Breast epithelium (tissue), 4 donors: ENCODE data around the gene OR2B6. TPM values are rescaled to one million over a fixed set of nuclear protein-coding genes. Genes with fewer than 3 reads are reported as not detected.
"Not testable (repeated sequence)": the region's sequence is repeated elsewhere in the genome, so short reads cannot be mapped to it uniquely, and the experiment has no call there.

Experiments used
- DNase-seq, 2 donors: peaks; one replicate each; pipeline ENCODE4 v3.0.0-alpha.2; 2019; ENCODE audit warnings: low spot score in 2 of 2
- H3K27ac ChIP-seq, 2 donors: fragments of 200-600 bp; sonication (generic) in 1 of 2; one replicate each; pipeline ENCODE4 v1.5.1; 2016 to 2019; ENCODE audit warnings: mild to moderate bottlenecking in 1 of 2
- H3K27me3 ChIP-seq, 2 donors: fragments of 200-600 bp; sonication (generic) in 1 of 2; one replicate each; pipeline versions ENCODE4 v1.5.1 to v1.6.0; 2017 to 2019; ENCODE audit warnings: control low read depth in 1 of 2, mild to moderate bottlenecking in 1 of 2
- H3K36me3 ChIP-seq: fragments of 200-600 bp; one replicate; pipeline ENCODE4 v1.5.1; 2019
- H3K4me1 ChIP-seq, 2 donors: fragments of 200-600 bp; sonication (generic); one replicate each; pipeline ENCODE4 v1.5.1; 2016 to 2019; ENCODE audit warnings: control low read depth in 1 of 2
- H3K4me3 ChIP-seq, 3 donors: fragments of 200-600 bp; sonication (generic); 1 replicate in 2 of 3; 2 replicates in 1 of 3; pipeline ENCODE4 v1.5.1; 2016 to 2019; ENCODE audit warnings: mild to moderate bottlenecking in 3 of 3, moderate library complexity in 2 of 3
- H3K9me3 ChIP-seq, 2 donors: fragments of 200-600 bp; sonication (generic) in 1 of 2; one replicate each; pipeline ENCODE4 v1.5.1; 2016 to 2019; ENCODE audit warnings: control low read depth in 1 of 2
- CTCF ChIP-seq, 3 donors: fragments of 450-650 bp; IDR thresholded peaks; one replicate each; pipeline ENCODE4 v1.5.1; 2016 to 2017; ENCODE audit warnings: antibody characterized with exemption in 3 of 3, mild to moderate bottlenecking in 3 of 3, moderate library complexity in 3 of 3
- POLR2A ChIP-seq: fragments of 450-650 bp; IDR thresholded peaks from one replicate; pipeline ENCODE4 v1.6.1; 2016; ENCODE audit warnings: antibody characterized with exemption, mild to moderate bottlenecking, moderate library complexity
- POLR2AphosphoS5 ChIP-seq, 3 donors: sonication (generic); formaldehyde crosslinking; IDR thresholded peaks; one replicate each; pipeline ENCODE4 v1.6.1; 2017; ENCODE audit warnings: antibody characterized with exemption in 3 of 3
- intact Hi-C: fragments of 100-400 bp; cut with DNase I; formaldehyde crosslinking; loops from one replicate; pipeline ENCODE4 v1.15.1; 2023; ENCODE audit warnings: low total_unique reads
- total RNA-seq, 3 donors: library from RNA; depleted of rRNA; stranded (reverse); fragments of >200 nt; gene quantifications; one replicate each; pipeline ENCODE4 v1.1.0, GENCODE V29; 2016

OR2B6 gene
- not detected for total RNA-seq

- Histone ChIP-seq H3K4me1 (no peaks in the 10 kb centered on the region), H3K9me3 (no peaks in the 10 kb centered on the region), H3K4me3 (no peak within 1 kb of the TSS), H3K27me3 (peaks cover 0 to 3% of the 10 kb centered on the region in 2 donors), H3K27ac (no peak within 1 kb of the TSS), H3K36me3 (no peaks in the 10 kb centered on the region)
- TF ChIP-seq POLR2AphosphoS5 (IDR thresholded peaks at IDR 0.05) (no peak), POLR2A (no peak), CTCF (IDR thresholded peaks at IDR 0.05) (no peak)
- intact Hi-C loops = no loop called here
- no peak for DNase-seq
Observed at GRCh38 chr6:27956941-27957340, at the start of gene OR2B6. Gene OR2B6, plus strand, starts transcription at chr6:27957241. Its CDS starts 0 bp downstream, at chr6:27957241.

GRCh38 chr6:27908017-27908416 lies 49.0 kb upstream of the OR2B6 start:
- Histone ChIP-seq H3K4me1 (no peaks in the 10 kb centered on the region), H3K36me3 (no peaks in the 10 kb centered on the region), H3K4me3 (no peak overlapping the region), H3K27me3 (peaks cover 0 to 5% of the 10 kb centered on the region in 2 donors), H3K9me3 (no peaks in the 10 kb centered on the region), H3K27ac (no peak overlapping the region)
- intact Hi-C loops = no loop called here
- TF ChIP-seq CTCF (IDR thresholded peaks at IDR 0.05) (no peak), POLR2A (no peak), POLR2AphosphoS5 (IDR thresholded peaks at IDR 0.05) (no peak)
- DNase-seq = no peak

GRCh38 chr6:27911956-27912446 lies 45.0 kb upstream of the OR2B6 start, which contains the start of gene OR2B2:
Gene OR2B2, minus strand, starts transcription at chr6:27912396. Its CDS starts 77 bp downstream, at chr6:27912319.
- Histone ChIP-seq H3K27ac (no peak within 1 kb of the TSS), H3K36me3 (no peaks in the 10 kb centered on the region), H3K4me3 (no peak within 1 kb of the TSS), H3K27me3 (peaks cover 0 to 10% of the 10 kb centered on the region in 2 donors), H3K4me1 (no peaks in the 10 kb centered on the region), H3K9me3 (no peaks in the 10 kb centered on the region)
- intact Hi-C loops = no loop called here
- no peak for DNase-seq
- no peak for TF ChIP-seq POLR2A
- no peak for TF ChIP-seq POLR2AphosphoS5 (IDR thresholded peaks at IDR 0.05)
- TF ChIP-seq CTCF (IDR thresholded peaks at IDR 0.05) = no peak

- no peak for TF ChIP-seq POLR2AphosphoS5 (IDR thresholded peaks at IDR 0.05)
- no peak for TF ChIP-seq CTCF (IDR thresholded peaks at IDR 0.05)
- TF ChIP-seq POLR2A = no peak
- no peak overlapping the region for H3K27ac ChIP-seq
- H3K36me3 ChIP-seq = no peaks in the 10 kb centered on the region
- no peak overlapping the region for H3K4me3 ChIP-seq
- no peaks in the 10 kb centered on the region for H3K4me1 ChIP-seq
- peaks cover 0 to 8% of the 10 kb centered on the region in 2 donors for H3K27me3 ChIP-seq
- intact Hi-C loops = no loop called here
- no peaks in the 10 kb centered on the region for H3K9me3 ChIP-seq
- no peak for DNase-seq
Observed at GRCh38 chr6:27922949-27923348, 34.1 kb upstream of the OR2B6 start.

GRCh38 chr6:27924179-27924578 lies 32.9 kb upstream of the OR2B6 start:
- TF ChIP-seq POLR2A (no peak), CTCF (IDR thresholded peaks at IDR 0.05) (no peak), POLR2AphosphoS5 (IDR thresholded peaks at IDR 0.05) (no peak)
- H3K4me3 ChIP-seq = no peak overlapping the region
- peaks cover 0 to 8% of the 10 kb centered on the region in 2 donors for H3K27me3 ChIP-seq
- H3K36me3 ChIP-seq = no peaks in the 10 kb centered on the region
- peaks cover 0 to 8% of the 10 kb centered on the region in 2 donors for H3K9me3 ChIP-seq
- no peak for DNase-seq
- H3K27ac ChIP-seq = no peak overlapping the region
- intact Hi-C loops = no loop called here
- H3K4me1 ChIP-seq = no peaks in the 10 kb centered on the region

GRCh38 chr6:27928041-27928440 lies 29.0 kb upstream of the OR2B6 start:
- H3K4me3 ChIP-seq, H3K36me3 ChIP-seq, H3K27ac ChIP-seq, intact Hi-C loops, DNase-seq, H3K27me3 ChIP-seq, H3K4me1 ChIP-seq, H3K9me3 ChIP-seq: not testable (repeated sequence)

- intact Hi-C loops, H3K4me3 ChIP-seq, H3K9me3 ChIP-seq, H3K27me3 ChIP-seq, H3K36me3 ChIP-seq, DNase-seq, H3K27ac ChIP-seq, H3K4me1 ChIP-seq: not testable (repeated sequence)
Observed at GRCh38 chr6:27929930-27930329, 27.1 kb upstream of the OR2B6 start.
